GM18951 (cell line): ENCODE measurements around the gene KIF21B.

Experiments used
- POLR2A ChIP-seq: IDR thresholded peaks from 4 replicates; pipeline ENCODE4 v1.6.1; 2011; ENCODE audit warnings: mild to moderate bottlenecking; ENCODE audit not compliant: insufficient read length, insufficient read depth; ENCODE audit errors: extremely low read depth
- in situ Hi-C: fragments of 300-500 bp; cut with MboI; formaldehyde crosslinking; loops from one replicate; pipeline ENCODE4 v1.12.0; 2022; ENCODE audit warnings: low sequenced_read_pairs, mixed read lengths, inconsistent platforms; ENCODE audit not compliant: unreplicated experiment

KIF21B gene

GRCh38 chr1:201038186-201038876 is 14.8 kb upstream of the KIF21B start:
- in situ Hi-C loops = no loop called here
- TF ChIP-seq POLR2A = no peak

DNA sequence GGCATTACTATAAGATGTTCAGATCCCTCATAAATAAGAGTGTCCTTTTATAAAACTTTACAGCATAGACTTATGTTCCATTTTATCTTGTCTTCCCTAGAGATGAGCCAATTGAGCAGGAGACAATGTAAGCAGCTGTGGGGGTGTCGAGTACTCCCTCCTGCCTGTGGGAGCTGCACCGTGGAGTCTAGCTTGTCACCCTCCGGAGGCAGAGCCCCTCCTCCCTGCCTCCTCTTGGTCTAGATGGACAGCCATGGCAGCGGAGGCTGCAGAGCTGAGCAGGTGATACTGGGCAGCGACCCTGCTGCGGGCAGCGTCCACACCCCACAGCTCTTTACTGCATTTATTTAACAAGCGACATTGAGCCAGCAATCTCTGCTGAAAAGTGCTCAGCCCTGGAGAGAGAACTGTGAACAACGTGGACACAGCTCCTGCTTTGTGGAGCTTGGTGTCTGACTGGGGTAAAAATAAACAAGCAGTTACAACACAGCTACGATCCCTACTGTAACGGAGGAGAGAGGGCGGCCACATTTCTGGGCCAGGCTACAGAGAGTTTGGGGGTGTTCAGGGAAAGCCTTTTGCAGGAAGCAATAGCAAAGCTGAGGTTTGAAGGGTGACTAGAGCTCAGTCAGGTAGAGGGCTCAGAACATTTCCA is 12.8 kb upstream of the KIF21B start:
- TF ChIP-seq POLR2A = no peak
- in situ Hi-C loops = no loop called here

DNA sequence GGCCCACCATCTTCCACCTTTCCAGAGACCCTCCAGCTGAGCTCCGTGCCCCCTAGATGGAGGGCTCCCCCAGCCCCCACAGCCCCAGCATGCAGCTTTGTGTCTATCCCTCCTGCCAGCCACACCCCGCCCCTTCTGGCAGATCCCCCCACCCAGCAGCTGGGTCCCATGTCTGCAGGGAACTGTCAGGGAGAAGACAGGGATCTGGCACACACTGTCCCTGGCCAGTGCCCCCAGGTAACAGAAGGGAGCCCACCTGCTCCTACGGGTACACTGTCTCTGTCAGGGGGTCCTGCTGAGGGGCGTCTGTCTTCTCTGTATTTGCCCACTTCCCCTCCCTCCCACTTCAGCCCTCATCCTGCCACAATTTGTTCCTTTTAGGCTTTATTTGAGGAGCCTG is 11.2 kb upstream of the KIF21B start:
- in situ Hi-C loops = no loop called here

DNA sequence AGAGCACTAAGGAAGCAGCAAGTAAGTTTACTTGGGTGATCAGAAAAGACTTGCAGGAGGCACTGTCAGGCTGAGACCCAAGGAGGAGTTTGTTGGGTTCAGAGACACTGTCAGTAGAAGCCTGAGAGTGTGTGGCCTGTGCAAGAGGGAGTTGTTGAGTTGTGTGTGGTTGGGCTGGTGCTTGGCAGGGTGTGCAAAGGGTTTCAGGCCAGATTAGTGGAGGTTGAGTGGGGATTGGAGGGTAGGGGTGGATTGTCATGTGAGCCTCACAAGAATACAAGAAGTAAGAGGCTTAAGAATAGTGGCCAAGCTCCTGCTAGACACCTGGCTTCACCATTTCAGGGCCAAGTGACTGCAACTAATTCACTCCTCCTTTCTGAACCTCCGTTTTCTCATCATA is 8.9 kb upstream of the KIF21B start:
- TF ChIP-seq POLR2A = no peak

More for the DNA sequence above, 11.2 kb upstream of the KIF21B start:
- no peak for TF ChIP-seq POLR2A

DNA sequence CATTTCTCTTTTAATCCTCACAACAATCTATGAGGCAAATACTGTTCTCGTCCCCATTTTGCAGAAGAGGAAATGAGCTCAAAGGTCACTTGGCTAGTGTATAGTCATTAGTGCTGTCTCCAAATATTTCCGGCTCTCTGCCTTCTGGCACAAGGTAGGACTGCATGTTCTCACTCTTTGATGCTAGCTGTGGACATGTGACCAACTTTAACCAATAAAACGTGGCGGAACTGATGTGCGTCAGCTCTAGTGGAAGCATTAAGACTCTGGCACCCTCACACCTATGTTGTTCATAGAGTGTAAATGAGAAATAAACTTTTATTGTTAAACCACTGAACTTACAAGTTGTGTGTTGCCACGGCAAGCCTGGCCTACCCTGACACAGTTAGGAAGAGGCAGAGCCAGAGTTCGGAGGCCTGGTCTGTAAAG is 5.0 kb upstream of the KIF21B start:
- TF ChIP-seq POLR2A = no peak
- in situ Hi-C loops = no loop called here

More for the DNA sequence above, 8.9 kb upstream of the KIF21B start:
- in situ Hi-C loops = no loop called here

GRCh38 chr1:201026836-201027235 is 3.3 kb upstream of the KIF21B start:
- TF ChIP-seq POLR2A = no peak
- in situ Hi-C loops = no loop called here

- in situ Hi-C loops = no loop called here
- TF ChIP-seq POLR2A = no peak
Observed at GRCh38 chr1:201026234-201026633, 2.7 kb upstream of the KIF21B start.

DNA sequence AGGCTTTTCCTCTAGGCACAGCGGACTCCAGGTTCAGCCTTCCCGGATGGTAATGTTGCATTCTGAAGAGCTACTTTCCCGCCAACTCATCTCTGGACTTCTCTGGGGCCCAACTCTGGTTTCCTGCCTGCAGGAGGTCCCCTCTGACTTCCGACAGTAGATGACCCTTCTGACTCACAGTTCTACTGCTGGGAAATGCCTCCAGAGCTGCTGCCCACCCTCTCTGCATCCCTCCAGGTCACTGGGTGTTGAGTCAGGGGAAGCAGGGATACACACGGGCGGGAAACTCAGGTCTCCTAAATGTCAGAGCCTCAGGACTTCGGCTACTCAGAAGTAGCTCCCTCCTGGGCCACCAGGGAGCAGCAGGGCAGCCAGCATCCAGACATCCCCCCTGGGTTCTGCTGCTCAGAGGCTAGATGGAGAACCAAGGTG is 2.1 kb upstream of the KIF21B start:
- TF ChIP-seq POLR2A = no peak
- in situ Hi-C loops = no loop called here

DNA sequence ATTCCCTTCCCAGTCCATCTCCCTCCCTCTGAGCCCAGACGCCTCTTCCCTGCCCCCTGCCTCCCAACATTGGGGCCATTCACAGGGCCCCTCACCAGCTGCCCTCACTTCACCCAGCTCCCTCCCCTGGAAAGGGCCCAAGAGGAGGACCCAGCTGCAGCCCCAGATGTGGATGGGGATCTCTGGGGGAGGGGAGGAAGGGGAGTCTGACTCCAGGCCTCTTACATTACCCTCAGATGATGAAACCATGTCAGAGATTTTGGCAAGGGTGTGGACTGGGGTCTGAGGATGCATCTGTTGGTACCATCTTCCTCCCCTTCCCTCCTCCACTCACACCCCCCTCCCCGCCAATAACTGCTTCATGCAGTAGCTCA is 1.1 kb upstream of the KIF21B start:
- TF ChIP-seq POLR2A = no peak
- in situ Hi-C loops = no loop called here

DNA sequence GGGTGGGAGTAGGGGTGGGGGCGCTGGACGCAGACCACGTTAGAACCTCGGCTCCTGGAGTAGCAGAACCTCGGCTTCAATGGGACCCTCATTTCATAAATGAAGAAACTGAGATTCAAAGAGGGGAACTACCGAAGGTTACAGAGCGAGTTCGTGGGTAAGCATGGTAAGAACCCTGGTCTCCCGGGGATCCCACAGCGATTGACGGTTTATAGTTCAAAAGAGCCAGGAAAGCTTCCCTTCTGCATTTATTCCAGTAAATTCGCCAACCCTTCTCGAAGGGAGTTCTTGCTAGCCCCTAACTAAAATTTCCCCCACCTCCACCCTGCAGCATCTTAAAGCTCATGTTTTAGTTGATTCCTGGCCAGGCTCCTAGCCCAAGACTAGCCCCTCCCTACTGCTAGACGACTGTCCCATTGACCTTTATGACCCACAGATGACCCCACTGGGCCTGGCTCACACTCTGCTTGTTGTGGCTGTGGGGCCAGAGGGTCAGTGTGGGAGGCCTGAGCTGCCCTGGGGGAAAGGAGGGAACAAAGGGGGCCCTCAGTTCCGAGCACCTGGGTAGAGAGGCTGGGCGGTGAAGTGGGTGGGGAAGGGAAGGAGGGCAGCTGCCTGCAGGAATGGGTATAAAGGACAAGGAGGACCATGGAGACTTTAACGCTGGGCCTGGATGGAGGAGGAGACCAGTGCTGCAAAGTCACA is 558 bp upstream of the KIF21B start:
- TF ChIP-seq POLR2A = no peak
- in situ Hi-C loops = no loop called here

GRCh38 chr1:201022820-201023516 is 546 bp downstream of the KIF21B start:
- no peak for TF ChIP-seq POLR2A
- in situ Hi-C loops = no loop called here

- no peak for TF ChIP-seq POLR2A
- in situ Hi-C loops = no loop called here
Observed at GRCh38 chr1:201022493-201022819, 1.1 kb downstream of the KIF21B start.
